Cardiac muscle cell (in vitro differentiated cells and primary cell): ENCODE measurements around the gene RIMBP2. TPM values are rescaled to one million over a fixed set of nuclear protein-coding genes. Genes with fewer than 3 reads are reported as not detected.

Experiments
- DNase-seq, 2 donors: peaks; one replicate each; pipeline versions ENCODE4 v3.0.0 to v3.0.0-alpha.2; 2010 to 2017; ENCODE audit warnings: low read depth in 1 of 2, low spot score in 1 of 2
- H3K27ac ChIP-seq: fragments of 200-600 bp; sonication (generic); 2 replicates; pipeline ENCODE4 v1.5.1; 2016
- H3K27me3 ChIP-seq: fragments of 200-600 bp; sonication (generic); 2 replicates; pipeline ENCODE4 v1.6.0; 2016; ENCODE audit warnings: control low read depth
- H3K36me3 ChIP-seq: fragments of 200-600 bp; sonication (generic); 2 replicates; pipeline ENCODE4 v1.5.1; 2016; ENCODE audit warnings: control low read depth
- H3K4me1 ChIP-seq: fragments of 200-600 bp; sonication (generic); 2 replicates; pipeline ENCODE4 v1.8.1; 2017; ENCODE audit warnings: low read depth, mild to moderate bottlenecking, mixed run types
- H3K4me3 ChIP-seq: fragments of 200-600 bp; sonication (generic); 2 replicates; pipeline ENCODE4 v1.5.1; 2016; ENCODE audit warnings: mild to moderate bottlenecking
- H3K9me3 ChIP-seq: fragments of 200-600 bp; sonication (generic); 2 replicates; pipeline ENCODE4 v1.5.1; 2017; ENCODE audit warnings: low read depth, mild to moderate bottlenecking, control low read depth
- polyA plus RNA-seq: library from polyadenylated mRNA; unstranded; fragments of >200 nt; fragmentation: Nextera tagmentation; extraction: Ambion mirVana; gene quantifications from 2 replicates; pipeline ENCODE4 v1.2.1, GENCODE V29; 2016
- total RNA-seq: library from RNA; depleted of rRNA; stranded (reverse); fragments of >200 nt; gene quantifications from 2 replicates; pipeline ENCODE4 v1.2.3, GENCODE V29; 2016
- TF ChIP-seq, protein P1 (sequence below): IDR thresholded peaks from 2 replicates; pipeline ENCODE4 v1.5.1; 2012; ENCODE audit warnings: low read depth, mild to moderate bottlenecking, low read length

Gene RIMBP2
- total and polyA plus RNA-seq, 2 experiments from 2014 or later, result 2.6 to 10.5 TPM

DNA sequence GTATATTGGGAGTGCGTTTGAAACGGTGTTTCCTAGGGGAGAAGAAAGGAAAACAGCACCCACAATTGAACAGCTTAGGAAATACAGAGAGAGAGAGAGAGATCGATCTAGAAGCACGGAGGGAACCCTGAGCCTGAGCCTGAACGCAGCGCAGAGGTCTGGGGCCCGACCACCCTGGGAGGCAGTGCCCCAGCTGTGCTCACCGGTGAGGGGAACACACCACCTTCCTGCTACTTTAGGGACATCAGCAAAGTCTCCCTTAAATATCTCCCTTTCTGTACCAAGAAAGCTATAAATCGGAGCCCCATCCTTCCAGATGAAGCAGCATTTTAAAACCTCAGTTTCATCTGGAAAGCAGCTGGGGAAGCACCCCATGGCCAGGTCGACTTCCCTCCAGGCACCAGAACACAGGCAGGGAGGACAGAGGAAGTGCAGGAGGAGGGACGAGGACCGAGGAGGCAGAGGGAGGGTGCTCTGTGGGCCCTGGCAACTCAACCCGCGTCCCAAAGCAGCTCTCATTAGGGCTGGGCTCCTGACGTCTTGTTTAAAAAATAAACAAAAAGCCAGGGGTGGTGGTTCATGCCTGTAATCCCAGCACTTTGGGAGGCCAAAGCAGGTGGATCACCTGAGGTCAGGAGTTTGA lies 12.2 kb downstream of the RIMBP2 start:
- TF ChIP-seq, protein P1, sequence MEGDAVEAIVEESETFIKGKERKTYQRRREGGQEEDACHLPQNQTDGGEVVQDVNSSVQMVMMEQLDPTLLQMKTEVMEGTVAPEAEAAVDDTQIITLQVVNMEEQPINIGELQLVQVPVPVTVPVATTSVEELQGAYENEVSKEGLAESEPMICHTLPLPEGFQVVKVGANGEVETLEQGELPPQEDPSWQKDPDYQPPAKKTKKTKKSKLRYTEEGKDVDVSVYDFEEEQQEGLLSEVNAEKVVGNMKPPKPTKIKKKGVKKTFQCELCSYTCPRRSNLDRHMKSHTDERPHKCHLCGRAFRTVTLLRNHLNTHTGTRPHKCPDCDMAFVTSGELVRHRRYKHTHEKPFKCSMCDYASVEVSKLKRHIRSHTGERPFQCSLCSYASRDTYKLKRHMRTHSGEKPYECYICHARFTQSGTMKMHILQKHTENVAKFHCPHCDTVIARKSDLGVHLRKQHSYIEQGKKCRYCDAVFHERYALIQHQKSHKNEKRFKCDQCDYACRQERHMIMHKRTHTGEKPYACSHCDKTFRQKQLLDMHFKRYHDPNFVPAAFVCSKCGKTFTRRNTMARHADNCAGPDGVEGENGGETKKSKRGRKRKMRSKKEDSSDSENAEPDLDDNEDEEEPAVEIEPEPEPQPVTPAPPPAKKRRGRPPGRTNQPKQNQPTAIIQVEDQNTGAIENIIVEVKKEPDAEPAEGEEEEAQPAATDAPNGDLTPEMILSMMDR, result no peak
- Histone ChIP-seq H3K27ac (no peak overlapping the region), H3K4me1 (no peaks in the 10 kb centered on the region), H3K27me3 (no peaks in the 10 kb centered on the region), H3K4me3 (no peak overlapping the region), H3K9me3 (no peaks in the 10 kb centered on the region), H3K36me3 (no peaks in the 10 kb centered on the region)
- DNase-seq, result no peak

DNA sequence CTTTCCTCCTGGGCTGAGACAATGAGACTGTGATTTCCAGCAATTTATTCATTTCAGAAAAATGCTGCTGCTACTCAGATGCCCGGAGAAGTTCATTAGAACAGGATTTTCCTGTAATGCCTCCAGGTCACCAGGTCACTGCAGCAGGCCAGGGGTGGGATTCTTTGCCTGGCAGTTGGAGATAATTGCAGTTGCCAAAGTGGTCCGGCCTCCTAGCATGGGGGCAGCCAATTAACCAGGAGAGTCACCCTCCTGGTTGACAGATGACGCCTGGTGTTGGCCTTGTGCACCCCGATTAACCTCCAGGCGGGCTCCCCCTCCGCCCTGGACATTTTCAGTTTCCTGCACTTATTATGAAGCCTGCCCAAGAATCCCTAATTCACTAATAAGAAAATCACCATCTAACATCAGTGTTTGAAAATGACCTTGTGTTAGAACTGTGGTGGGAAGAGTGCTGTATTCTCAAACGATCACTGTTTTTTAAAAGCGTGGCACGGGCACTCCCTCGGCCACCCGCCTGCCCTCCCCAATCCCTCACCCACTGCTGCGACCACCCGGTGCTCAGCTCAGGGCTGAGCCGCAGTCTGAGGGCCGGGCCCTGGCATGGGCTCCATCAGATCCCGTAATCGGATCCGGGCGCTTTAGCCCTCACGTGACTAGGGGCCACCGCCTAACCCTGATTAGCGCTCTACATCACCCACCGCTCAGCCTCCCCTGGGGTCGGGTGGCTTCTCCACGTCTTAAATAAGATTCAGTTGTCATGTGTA lies 12.9 kb downstream of the RIMBP2 start:
- TF ChIP-seq, protein P1, result no peak

DNA sequence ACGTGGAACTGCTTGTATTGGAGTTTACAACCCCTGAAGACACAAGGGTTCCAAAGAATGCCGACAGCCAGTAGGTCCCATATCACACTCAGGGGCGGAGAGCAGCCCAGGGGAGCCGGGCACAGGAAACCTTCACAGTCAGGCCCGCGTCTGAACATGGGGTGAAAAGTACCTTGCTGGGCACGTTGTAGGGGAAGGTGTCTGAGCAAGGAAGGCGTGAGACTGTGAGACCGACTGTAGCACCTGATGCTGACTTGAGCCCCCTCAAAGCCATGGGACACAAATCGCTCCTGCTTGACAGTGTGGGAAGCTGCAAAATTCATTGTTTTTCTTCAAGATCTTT lies 14.7 kb downstream of the RIMBP2 start:
- Histone ChIP-seq H3K27me3 (no peaks in the 10 kb centered on the region), H3K36me3 (no peaks in the 10 kb centered on the region), H3K4me3 (no peak overlapping the region), H3K4me1 (no peaks in the 10 kb centered on the region), H3K27ac (no peak overlapping the region), H3K9me3 (no peaks in the 10 kb centered on the region)
- no peak for DNase-seq
- TF ChIP-seq, protein P1, result no peak

More for the DNA sequence above, 12.9 kb downstream of the RIMBP2 start:
- no peak for DNase-seq
- Histone ChIP-seq H3K4me3 (no peak overlapping the region), H3K27me3 (no peaks in the 10 kb centered on the region), H3K9me3 (no peaks in the 10 kb centered on the region), H3K27ac (no peak overlapping the region), H3K4me1 (no peaks in the 10 kb centered on the region), H3K36me3 (no peaks in the 10 kb centered on the region)

DNA sequence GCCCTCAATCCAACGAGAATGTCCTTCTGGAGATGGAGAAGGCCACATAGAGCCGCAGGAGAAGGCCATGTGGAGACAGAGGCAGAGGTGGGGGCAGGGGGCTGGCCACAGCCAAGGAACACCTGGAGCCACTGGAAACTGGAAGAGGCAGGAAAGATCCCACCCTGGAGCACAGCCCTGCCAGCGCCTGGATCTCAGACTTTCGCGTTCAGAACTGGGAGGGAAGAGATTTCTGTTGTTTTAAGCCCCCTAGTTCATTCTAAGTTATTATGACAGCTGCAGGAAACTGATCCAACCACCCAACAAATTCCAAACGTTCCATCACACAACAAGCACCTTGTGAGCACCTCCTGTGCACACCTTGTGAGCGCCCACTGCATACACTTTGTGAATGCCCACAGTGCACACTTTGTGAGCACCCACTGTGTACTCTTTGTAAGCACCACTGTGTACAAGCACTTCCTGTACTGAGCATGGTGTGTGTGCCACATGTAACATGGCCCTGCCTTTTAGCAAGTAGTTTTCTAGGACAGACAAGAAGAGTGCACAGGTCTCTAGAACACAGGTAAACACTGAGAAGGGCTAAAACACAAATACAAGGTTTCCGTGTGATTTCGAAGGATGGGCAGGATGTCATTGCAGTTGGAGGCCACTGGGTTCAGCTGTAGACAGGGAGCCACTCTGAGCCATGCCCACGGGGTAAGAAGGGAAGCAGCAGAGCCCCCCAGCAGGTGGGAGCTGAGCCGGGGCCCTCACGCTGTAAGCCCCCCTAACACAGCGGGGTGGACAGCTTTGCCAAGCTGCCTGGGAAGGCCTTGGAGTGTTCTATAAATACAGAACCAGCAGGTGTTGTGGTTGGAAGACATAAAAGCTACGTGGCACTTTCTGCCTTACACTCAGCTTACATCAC lies 15.4 kb downstream of the RIMBP2 start:
- TF ChIP-seq, protein P1, result no peak
- no peak overlapping the region for H3K27ac ChIP-seq

DNA sequence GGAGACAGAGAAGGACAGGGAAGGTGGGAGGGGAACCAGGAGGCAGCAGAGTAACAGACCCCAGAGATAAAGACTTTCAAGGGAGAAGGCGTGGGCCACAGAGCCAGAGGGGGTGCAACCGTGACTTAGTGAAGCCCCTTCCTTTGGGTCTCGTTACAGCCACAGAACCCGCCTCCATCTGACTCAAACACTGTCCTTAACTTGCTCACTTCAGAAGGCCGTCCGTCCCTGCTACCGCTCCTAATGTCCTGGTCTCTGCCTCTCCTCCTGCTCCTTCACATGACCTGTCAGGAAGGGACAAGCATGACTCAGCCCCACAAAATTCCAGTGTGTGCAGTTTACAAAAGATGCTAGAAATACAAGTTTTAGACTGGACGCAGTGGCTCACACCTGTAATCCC lies 18.0 kb downstream of the RIMBP2 start:
- Histone ChIP-seq H3K27me3 (no peaks in the 10 kb centered on the region), H3K36me3 (no peaks in the 10 kb centered on the region), H3K4me3 (no peak overlapping the region), H3K9me3 (no peaks in the 10 kb centered on the region), H3K4me1 (no peaks in the 10 kb centered on the region), H3K27ac (no peak overlapping the region)
- TF ChIP-seq, protein P1, result no peak
- no peak for DNase-seq

More for the DNA sequence above, 15.4 kb downstream of the RIMBP2 start:
- no peaks in the 10 kb centered on the region for H3K27me3 ChIP-seq
- DNase-seq, result no peak
- H3K9me3 ChIP-seq, result no peaks in the 10 kb centered on the region
- H3K4me3 ChIP-seq, result no peak overlapping the region
- no peaks in the 10 kb centered on the region for H3K36me3 ChIP-seq
- no peaks in the 10 kb centered on the region for H3K4me1 ChIP-seq
